Lung (tissue), 12 donors: ENCODE data around the gene SETX. TPM values are rescaled to one million over a fixed set of nuclear protein-coding genes. Genes with fewer than 3 reads are reported as not detected.
A peak's percentile ranks its signal among the peaks of the same experiment; 100 is the strongest.
"Not testable (repeated sequence)": the region's sequence is repeated elsewhere in the genome, so short reads cannot be mapped to it uniquely, and the experiment has no call there.

ENCODE experiments used
- ATAC-seq: fragments of 200-7000 bp; cut with Tn5 transposase; one replicate; pipeline ENCODE4 v1.9.1; 2020; ENCODE audit warnings: moderate number of reproducible peaks; ENCODE audit not compliant: insufficient read depth, low FRiP score
- DNase-seq, 3 donors: peaks; one replicate each; pipeline ENCODE4 v3.0.0-alpha.2; 2013 to 2017
- H3K27ac ChIP-seq, 2 donors: one replicate each; pipeline ENCODE4 v1.5.1; 2013; ENCODE audit warnings: mild to moderate bottlenecking in 2 of 2, moderate library complexity in 2 of 2, control low read depth in 1 of 2, inconsistent platforms in 1 of 2, low read depth in 1 of 2, low read length in 1 of 2
- H3K27me3 ChIP-seq, 3 donors: one replicate each; pipeline ENCODE4 v1.5.1; 2013; ENCODE audit warnings: low read length in 2 of 3; ENCODE audit not compliant: control insufficient read depth in 3 of 3, insufficient read depth in 3 of 3
- H3K36me3 ChIP-seq, 4 donors: one replicate each; pipeline ENCODE4 v1.5.1; 2013; ENCODE audit warnings: low read length in 4 of 4, mild to moderate bottlenecking in 1 of 4, moderate library complexity in 1 of 4; ENCODE audit not compliant: control insufficient read depth in 4 of 4, insufficient read depth in 4 of 4
- H3K4me1 ChIP-seq, 5 donors: one replicate each; pipeline ENCODE4 v1.5.1; 2013; ENCODE audit warnings: low read length in 5 of 5, mild to moderate bottlenecking in 2 of 5, moderate library complexity in 1 of 5; ENCODE audit not compliant: control insufficient read depth in 5 of 5, insufficient read depth in 5 of 5
- H3K4me3 ChIP-seq: one replicate; pipeline ENCODE4 v1.5.1; 2013; ENCODE audit warnings: mild to moderate bottlenecking, control low read depth, moderate library complexity
- H3K9ac ChIP-seq, 2 donors: one replicate each; pipeline ENCODE4 v1.5.1; 2013; ENCODE audit warnings: low read length in 2 of 2, control low read depth in 1 of 2; ENCODE audit not compliant: insufficient read depth in 1 of 2
- H3K9me3 ChIP-seq, 4 donors: one replicate each; pipeline ENCODE4 v1.5.1; 2013; ENCODE audit warnings: low read length in 3 of 4, mild to moderate bottlenecking in 1 of 4, moderate library complexity in 1 of 4; ENCODE audit not compliant: control insufficient read depth in 4 of 4, insufficient read depth in 3 of 4
- WGBS, 2 donors: extraction: QIAGEN DNeasy Blood & Tissue Kit; methylation state at CpG; one replicate each; pipeline ENCODE4 v1.1.7; 2013; 5-methylcytosine and 5-hydroxymethylcytosine counted together
- polyA plus RNA-seq, 2 donors: library from polyadenylated mRNA; stranded (reverse); fragments of 200-250 nt; gene quantifications; one replicate each; pipeline ENCODE4 v1.2.1, GENCODE V29; 2013
- total RNA-seq, 2 donors: library from RNA; depleted of rRNA in 1 of 2; stranded (reverse); fragments of >200 nt in 1 of 2; gene quantifications; one replicate each; pipeline ENCODE4 v1.2.1, GENCODE V29; 2014 to 2021
- TF ChIP-seq, protein P1 (sequence below): IDR thresholded peaks from 2 replicates; pipeline ENCODE4 v1.5.1; 2012; ENCODE audit warnings: mild to moderate bottlenecking; ENCODE audit errors: control extremely low read depth, extremely low read depth
- donor health status: control.
- donor health status: control.
- donor health status: Bipolar disorder and iron deficiency.
- donor health status: healthy.
- donor health status: DM: yes; HTN: yes; CAD: no.

The SETX gene
- total and polyA plus RNA-seq, 4 donors, result 14.6 to 90.0 (median 34.2) TPM

DNA sequence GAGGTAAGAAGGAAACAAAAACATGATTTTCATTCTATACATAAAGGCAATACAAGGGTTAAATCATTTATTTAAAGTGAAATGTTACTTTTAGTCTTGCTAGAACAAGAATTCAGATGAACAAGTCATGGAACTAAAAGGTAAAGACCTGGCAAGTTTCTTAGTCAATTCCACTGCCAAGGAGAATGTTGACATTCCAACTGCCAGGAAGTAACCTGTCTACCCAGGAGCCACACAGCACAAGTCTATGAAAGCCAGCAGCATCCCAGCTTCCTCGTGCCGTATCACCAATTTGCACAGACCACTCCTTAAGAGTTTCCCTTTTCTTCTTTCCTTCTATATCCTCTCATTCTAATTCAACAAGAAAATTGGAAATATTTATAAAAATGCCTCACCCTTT lies 79.9 kb downstream of the SETX start:
- no peak for ATAC-seq
- Histone ChIP-seq H3K36me3 (peaks cover 31 to 50% (median 35%) of the 10 kb centered on the region in 4 donors), H3K27ac (no peak overlapping the region), H3K9me3 (peaks cover 0 to 3% (median 0%) of the 10 kb centered on the region in 4 donors), H3K9ac (no peak overlapping the region), H3K27me3 (no peaks in the 10 kb centered on the region), H3K4me1 (peaks cover 0 to 8% (median 0%) of the 10 kb centered on the region in 5 donors), H3K4me3 (no peak overlapping the region)
- 78 to 83% methylated on average over 2 of the region's 2 CpGs for WGBS, 2 donors
- no peak for DNase-seq
- TF ChIP-seq, protein P1, sequence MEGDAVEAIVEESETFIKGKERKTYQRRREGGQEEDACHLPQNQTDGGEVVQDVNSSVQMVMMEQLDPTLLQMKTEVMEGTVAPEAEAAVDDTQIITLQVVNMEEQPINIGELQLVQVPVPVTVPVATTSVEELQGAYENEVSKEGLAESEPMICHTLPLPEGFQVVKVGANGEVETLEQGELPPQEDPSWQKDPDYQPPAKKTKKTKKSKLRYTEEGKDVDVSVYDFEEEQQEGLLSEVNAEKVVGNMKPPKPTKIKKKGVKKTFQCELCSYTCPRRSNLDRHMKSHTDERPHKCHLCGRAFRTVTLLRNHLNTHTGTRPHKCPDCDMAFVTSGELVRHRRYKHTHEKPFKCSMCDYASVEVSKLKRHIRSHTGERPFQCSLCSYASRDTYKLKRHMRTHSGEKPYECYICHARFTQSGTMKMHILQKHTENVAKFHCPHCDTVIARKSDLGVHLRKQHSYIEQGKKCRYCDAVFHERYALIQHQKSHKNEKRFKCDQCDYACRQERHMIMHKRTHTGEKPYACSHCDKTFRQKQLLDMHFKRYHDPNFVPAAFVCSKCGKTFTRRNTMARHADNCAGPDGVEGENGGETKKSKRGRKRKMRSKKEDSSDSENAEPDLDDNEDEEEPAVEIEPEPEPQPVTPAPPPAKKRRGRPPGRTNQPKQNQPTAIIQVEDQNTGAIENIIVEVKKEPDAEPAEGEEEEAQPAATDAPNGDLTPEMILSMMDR, result no peak

GRCh38 chr9:132269704-132270516 lies 84.9 kb downstream of the SETX start:
- not testable (repeated sequence) for DNase-seq, H3K4me3 ChIP-seq, ATAC-seq, H3K9ac ChIP-seq, H3K9me3 ChIP-seq, H3K27me3 ChIP-seq, H3K4me1 ChIP-seq
- peaks cover 16 to 35% (median 26%) of the 10 kb centered on the region in 4 donors for H3K36me3 ChIP-seq
- 80 to 84% methylated on average over 10 to 13 of the region's 16 CpGs for WGBS, 2 donors
- H3K27ac ChIP-seq, result peak overlapping the region in 1 of 2 donors; percentile 9

DNA sequence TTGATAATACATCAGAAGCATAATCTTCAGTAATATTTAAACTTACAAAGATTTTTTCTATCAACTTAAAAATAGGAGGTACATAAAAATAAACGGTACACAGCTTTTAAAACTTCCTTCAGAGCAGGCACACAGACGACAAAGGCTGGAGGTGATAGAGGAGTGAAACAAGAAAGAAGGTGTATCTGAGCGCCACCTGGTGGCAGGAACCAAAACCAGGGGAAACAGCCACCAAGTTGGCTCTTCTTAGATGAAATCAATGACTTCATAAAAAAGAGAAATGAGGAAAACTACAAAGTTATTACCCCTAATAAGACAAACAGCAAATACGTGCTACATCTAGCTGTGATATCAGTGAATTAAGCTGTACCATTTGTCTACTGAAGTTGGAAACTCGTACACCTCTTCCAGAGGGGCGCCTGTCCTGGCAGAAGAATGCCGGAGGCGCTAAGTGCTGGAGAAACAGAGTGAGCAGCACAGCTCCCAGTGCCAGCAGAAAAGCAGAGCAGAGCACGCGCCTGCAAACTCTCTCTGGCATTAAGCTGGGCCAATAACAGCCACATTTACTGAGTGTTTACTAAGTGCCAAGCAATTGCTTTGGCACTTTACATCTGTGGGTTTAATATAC lies 85.9 kb downstream of the SETX start:
- DNase-seq (peak; percentile 71 to 82 (median 76)), ATAC-seq (no peak)
- no peak overlapping the region for H3K9ac ChIP-seq
- peaks cover 0 to 3% (median 0%) of the 10 kb centered on the region in 4 donors for H3K9me3 ChIP-seq
- peaks cover 0 to 8% (median 3%) of the 10 kb centered on the region in 5 donors for H3K4me1 ChIP-seq
- H3K36me3 ChIP-seq, result peaks cover 18 to 40% (median 33%) of the 10 kb centered on the region in 4 donors
- H3K27me3 ChIP-seq, result no peaks in the 10 kb centered on the region
- H3K27ac ChIP-seq, result no peak overlapping the region
- no peak overlapping the region for H3K4me3 ChIP-seq
- 54 to 56% methylated on average over 10 of the region's 10 CpGs for WGBS, 2 donors
- TF ChIP-seq, protein P1, result peak; percentile 65

- TF ChIP-seq, protein P1, result no peak
- 85 to 90% methylated on average over 3 of the region's 3 CpGs for WGBS, 2 donors
- peaks cover 21 to 49% (median 34%) of the 10 kb centered on the region in 4 donors for H3K36me3 ChIP-seq
These were observed 87.1 kb downstream of the SETX start for GRCh38 chr9:132267660-132268059.

More at GRCh38 chr9:132267660-132268059, 87.1 kb downstream of the SETX start:
- H3K27ac ChIP-seq, result no peak overlapping the region
- ATAC-seq, result no peak
- H3K27me3 ChIP-seq, result no peaks in the 10 kb centered on the region
- H3K4me3 ChIP-seq, result no peak overlapping the region
- DNase-seq, result no peak
- H3K4me1 ChIP-seq, result peaks cover 0 to 5% (median 3%) of the 10 kb centered on the region in 5 donors
- H3K9ac ChIP-seq, result no peak overlapping the region
- H3K9me3 ChIP-seq, result peaks cover 0 to 3% (median 0%) of the 10 kb centered on the region in 4 donors
